Measurements from ENCODE around the gene SEMA3D.
"Not testable (repeated sequence)": the region's sequence is repeated elsewhere in the genome, so short reads cannot be mapped to it uniquely, and the experiment has no call there.

SEMA3D gene

DNA sequence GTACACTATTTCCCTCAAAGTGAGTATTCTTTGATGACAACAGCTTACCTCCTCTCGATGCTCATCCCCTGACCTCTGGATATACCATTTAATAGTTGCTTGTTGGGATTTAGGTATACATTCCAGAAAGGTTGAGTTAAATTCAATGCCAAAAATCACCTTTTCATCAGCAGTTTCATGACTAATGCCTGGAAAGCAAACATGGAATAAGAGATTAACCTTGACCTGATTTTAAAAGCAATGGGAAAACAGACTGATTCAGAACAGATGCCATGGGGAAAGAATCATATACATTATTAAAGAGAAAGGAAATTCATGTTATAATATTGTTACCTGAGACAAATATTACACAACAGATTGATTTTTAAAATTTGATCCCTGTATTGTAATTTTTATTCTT, 180.1 kb downstream of the SEMA3D start:
- no peak for DNase-seq (ENCODE audit: low spot score)
- TF ChIP-seq, protein P1, sequence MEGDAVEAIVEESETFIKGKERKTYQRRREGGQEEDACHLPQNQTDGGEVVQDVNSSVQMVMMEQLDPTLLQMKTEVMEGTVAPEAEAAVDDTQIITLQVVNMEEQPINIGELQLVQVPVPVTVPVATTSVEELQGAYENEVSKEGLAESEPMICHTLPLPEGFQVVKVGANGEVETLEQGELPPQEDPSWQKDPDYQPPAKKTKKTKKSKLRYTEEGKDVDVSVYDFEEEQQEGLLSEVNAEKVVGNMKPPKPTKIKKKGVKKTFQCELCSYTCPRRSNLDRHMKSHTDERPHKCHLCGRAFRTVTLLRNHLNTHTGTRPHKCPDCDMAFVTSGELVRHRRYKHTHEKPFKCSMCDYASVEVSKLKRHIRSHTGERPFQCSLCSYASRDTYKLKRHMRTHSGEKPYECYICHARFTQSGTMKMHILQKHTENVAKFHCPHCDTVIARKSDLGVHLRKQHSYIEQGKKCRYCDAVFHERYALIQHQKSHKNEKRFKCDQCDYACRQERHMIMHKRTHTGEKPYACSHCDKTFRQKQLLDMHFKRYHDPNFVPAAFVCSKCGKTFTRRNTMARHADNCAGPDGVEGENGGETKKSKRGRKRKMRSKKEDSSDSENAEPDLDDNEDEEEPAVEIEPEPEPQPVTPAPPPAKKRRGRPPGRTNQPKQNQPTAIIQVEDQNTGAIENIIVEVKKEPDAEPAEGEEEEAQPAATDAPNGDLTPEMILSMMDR (IDR thresholded peaks at IDR 0.05; ENCODE audit: extremely low read depth, missing control alignments) = no peak

DNA sequence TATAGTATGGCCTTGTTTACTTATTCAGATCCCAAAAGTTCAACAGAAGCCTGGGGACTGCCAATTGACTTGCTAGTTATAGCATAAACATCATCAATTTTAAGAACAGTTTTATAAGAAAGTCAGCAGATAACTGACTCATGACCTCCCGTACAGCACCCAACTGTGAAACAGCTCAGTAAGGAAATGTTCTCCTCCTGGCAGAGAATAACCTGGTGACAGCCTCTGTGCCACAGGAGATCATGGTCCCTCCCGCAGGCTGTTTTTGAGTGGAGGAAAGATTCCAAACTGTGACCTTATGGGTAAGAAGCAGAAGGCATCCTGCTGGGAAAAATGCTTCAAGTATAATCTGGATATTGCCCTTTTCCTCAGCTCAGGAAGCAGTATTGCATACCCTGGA, 182.5 kb downstream of the SEMA3D start:
- no peak for DNase-seq (ENCODE audit: low spot score)
- TF ChIP-seq, protein P1 (IDR thresholded peaks at IDR 0.05; ENCODE audit: extremely low read depth, missing control alignments) = no peak

DNA sequence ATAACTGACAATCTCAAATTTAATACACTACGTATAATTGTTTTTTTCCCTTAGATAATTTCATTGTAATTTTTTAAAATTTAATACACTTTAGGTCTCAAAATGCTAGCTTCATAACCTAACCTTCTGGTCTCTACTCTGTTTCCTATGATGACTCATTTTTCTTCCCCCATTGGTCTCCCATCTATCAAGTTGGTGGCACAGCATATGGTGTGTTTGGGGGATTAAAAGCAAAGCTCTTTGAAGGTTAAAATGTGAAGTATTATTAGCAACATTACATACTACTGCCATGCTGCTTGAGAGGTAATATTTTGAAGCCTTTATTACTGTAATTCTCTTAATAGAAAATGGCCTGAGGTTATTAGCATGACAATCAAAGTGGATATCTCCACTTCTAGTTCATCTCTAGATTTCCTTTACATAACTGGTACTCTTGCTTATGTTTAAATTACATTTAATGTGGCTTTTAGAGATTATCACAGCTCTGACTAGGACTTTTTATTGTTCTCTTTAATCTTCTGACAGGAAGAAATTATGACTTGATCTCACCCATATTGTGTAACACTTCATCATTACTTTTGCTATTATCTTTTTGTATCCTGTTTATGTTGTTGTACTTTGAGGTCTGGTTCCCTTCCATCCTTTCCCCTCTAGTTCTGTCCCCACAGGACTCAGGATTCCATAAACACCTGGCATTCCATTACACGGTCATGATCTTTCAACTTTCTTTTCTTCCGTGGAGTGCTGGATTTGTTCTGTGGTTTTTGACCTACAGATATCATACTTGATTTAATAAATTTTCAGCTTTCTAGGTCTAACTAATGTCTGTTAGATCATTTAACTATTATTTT, 185.1 kb downstream of the SEMA3D start:
- no peak for DNase-seq (ENCODE audit: low spot score)
- TF ChIP-seq, protein P1 (IDR thresholded peaks at IDR 0.05; ENCODE audit: extremely low read depth, missing control alignments) = no peak

DNA sequence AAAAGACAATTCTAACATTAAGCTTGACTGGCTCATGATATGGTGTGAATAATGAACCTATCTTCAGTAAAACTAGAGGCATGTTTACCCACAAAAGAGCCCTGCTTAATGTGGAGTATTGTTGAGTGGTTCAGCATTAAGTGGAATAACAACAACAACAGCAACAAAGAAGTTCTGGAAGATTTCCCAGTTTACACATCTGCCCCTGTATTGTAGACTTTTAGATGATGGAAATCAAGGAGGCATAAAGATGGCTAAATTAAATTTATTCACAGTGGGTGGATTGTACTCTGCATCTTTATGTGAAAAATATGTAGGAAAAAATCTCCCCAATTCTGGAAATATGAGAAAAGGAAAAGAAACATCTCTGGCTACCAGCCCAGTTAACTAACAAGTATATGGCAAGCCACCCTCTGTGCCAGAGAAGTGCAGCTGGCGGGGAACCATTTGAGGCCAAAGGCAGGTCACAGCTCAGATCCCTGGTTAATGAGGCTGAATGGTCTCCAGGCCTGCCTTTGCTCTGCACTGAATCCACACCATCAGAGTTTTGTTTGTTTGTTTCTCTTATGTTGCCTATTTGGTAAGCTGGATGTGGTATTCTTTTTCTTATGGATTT, 186.0 kb downstream of the SEMA3D start:
- no peak for DNase-seq (ENCODE audit: low spot score)
- TF ChIP-seq, protein P1 (IDR thresholded peaks at IDR 0.05; ENCODE audit: extremely low read depth, missing control alignments) = no peak

DNA sequence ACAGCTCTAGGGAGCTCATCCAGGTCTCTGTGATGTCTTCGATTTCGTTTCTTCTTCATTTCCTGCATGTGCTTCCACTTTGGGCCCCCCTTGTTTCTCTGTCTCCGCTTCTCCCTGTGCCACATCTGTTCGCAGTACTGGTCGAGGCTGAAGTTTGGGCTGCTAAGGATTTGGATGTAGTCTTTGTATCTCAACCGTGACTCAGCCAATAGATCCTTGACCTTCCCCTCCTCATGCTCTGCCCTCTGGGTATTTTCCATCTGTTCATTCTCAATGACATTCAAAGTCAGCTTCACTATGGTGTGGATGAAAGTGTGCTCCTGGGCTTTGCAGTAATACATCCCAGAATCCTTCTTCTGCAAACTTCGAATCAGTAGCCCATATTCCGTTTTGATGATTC, 187.4 kb downstream of the SEMA3D start:
- no peak for DNase-seq (ENCODE audit: low spot score)
- TF ChIP-seq, protein P1 (IDR thresholded peaks at IDR 0.05; ENCODE audit: extremely low read depth, missing control alignments) = no peak

DNA sequence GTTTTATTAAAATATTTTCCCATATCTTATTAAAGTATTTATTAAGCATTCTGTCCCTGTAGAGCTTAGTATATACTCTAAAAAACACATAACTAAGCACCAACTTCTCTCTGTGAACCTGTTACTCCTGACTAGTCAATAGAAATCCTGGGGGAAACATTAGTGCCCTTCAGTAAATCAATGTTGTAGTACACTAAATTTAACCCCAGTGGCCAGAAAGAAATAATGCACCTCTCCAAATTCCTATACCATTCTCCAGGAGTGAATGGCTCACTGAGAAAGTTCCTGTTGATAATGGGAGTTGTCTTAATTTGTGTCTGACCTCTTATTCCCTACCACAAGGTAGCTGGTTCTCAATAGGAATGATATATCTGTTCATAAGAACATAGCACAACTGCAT, 188.2 kb downstream of the SEMA3D start:
- TF ChIP-seq, protein P1 (IDR thresholded peaks at IDR 0.05; ENCODE audit: extremely low read depth, missing control alignments) = no peak
- no peak for DNase-seq (ENCODE audit: low spot score)

DNA sequence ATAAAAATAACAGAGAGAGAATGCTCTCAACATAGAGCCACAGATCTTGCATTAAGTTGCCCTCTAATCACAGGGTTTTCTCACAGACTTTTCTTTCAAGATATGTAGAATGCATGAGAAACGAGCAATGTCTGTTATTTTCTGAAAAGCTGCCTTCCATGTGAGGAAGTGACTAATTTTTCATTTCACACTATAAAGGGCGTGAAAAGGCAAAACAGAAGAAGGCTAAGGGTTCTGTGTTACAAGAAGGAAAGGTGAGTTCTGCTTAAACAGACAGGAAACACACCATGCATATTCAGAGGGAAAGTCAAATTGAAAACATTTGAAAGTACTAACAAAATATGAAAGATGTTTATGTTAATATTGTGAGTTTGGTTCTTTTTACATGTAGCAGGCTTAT, 189.2 kb downstream of the SEMA3D start:
- no peak for DNase-seq (ENCODE audit: low spot score)
- TF ChIP-seq, protein P1 (IDR thresholded peaks at IDR 0.05; ENCODE audit: extremely low read depth, missing control alignments) = no peak

DNA sequence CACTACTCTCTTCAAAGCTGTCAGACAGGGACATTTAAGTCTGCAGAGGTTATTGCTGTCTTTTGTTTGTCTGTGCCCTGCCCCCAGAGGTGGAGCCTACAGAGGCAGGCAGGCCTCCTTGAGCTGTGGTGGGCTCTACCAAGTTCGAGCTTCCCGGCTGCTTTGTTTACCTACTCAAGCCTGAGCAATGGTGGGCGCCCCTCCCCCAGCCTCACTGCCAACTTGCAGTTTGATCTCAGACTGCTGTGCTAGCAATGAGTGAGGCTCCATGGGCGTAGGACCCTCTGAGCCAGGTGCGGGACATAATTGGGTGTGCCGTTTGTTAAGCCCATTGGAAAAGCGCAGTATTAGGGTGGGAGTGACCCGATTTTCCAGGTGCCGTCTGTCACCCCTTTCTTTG, 193.9 kb downstream of the SEMA3D start:
- DNase-seq (ENCODE audit: low spot score) = not testable (repeated sequence)
